ENCODE results near the gene VPS54. TPM values are rescaled to one million over a fixed set of nuclear protein-coding genes. Genes with fewer than 3 reads are reported as not detected.

The VPS54 gene
- total RNA-seq, 1 experiment from 2014 or later = 19.1 TPM

DNA sequence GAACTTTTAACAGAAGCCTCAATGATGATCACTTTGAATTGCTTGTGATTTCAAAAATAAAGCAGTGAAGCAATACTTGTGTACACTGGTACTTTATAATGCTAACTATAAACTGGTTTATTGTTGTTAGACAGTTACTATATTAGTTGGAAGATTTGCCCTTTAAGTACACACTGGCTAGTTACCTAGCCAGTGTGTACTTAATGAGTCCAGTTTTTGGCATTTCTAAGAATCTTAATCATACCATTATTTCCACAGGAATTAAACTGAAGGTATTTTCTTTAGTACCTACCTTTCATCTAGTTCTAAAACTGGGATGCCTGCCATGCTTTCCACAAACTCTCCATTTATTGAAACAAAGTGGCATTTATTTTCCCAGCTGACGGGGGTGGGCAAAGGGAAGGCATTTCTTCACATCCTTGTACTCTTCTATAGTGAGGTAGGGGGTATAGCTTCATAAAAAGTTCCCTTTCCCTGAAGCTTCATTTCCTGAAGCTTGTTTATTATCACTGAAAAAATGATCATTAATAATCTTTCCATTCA lies 127.7 kb downstream of the VPS54 start:
- no TSS peak for BruUV-seq (replicated peaks)
- intact Hi-C loops (cut with micrococcal nuclease; ENCODE audit: unreplicated experiment) = no loop called here
- DNase-seq (ENCODE audit: low spot score) = no peak
- ChIA-PET POLR2A (ENCODE audit: low non-redundant PET) (no interaction called here), CTCF (no interaction called here)
- Histone ChIP-seq H3K27me3 (replicated peaks; ENCODE audit: insufficient read depth, low read depth, low read length, poor library complexity) (no peaks in the 10 kb centered on the region), H3K36me3 (ENCODE audit: insufficient read depth, low read length, poor library complexity, severe bottlenecking) (peaks cover 59% of the 10 kb centered on the region), H3K4me3 (ENCODE audit: low read depth, low read length, poor library complexity, severe bottlenecking) (no peak overlapping the region), H3K27ac (ENCODE audit: low read depth, low read length, poor library complexity, severe bottlenecking) (no peak overlapping the region), H3K4me1 (ENCODE audit: insufficient read depth, low read length, poor library complexity, severe bottlenecking) (no peaks in the 10 kb centered on the region), H3K9me3 (ENCODE audit: low read depth, low read length, poor library complexity, severe bottlenecking) (no peaks in the 10 kb centered on the region)
- no peak for TF ChIP-seq EZH2 (IDR thresholded peaks at IDR 0.05; ENCODE audit: borderline replicate concordance, low read depth, low read length, poor library complexity, severe bottlenecking)
- TF ChIP-seq, protein P1, sequence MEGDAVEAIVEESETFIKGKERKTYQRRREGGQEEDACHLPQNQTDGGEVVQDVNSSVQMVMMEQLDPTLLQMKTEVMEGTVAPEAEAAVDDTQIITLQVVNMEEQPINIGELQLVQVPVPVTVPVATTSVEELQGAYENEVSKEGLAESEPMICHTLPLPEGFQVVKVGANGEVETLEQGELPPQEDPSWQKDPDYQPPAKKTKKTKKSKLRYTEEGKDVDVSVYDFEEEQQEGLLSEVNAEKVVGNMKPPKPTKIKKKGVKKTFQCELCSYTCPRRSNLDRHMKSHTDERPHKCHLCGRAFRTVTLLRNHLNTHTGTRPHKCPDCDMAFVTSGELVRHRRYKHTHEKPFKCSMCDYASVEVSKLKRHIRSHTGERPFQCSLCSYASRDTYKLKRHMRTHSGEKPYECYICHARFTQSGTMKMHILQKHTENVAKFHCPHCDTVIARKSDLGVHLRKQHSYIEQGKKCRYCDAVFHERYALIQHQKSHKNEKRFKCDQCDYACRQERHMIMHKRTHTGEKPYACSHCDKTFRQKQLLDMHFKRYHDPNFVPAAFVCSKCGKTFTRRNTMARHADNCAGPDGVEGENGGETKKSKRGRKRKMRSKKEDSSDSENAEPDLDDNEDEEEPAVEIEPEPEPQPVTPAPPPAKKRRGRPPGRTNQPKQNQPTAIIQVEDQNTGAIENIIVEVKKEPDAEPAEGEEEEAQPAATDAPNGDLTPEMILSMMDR (conservative IDR thresholded peaks at IDR 0.05; ENCODE audit: low read depth, low read length) = no peak

DNA sequence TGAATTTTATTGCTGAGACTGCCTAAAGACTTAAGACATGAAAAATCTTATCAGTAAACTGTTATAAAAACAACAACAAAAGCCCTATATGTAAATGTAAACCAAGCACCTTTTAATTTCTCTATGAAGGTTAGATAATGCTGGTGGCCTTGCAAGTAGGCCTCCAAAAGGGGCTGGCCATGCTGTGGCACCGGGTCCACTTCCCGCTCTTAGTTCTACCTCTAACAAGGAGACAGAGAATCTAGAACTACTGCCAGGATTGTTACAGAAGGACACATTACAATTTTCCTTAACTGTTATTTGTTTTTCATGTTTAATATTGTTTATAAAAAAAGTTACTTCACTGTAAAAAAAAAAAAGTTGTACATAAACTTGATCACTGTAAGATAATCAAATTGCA lies 128.6 kb downstream of the VPS54 start:
- Histone ChIP-seq H3K9me3 (ENCODE audit: low read depth, low read length, poor library complexity, severe bottlenecking) (no peaks in the 10 kb centered on the region), H3K4me1 (ENCODE audit: insufficient read depth, low read length, poor library complexity, severe bottlenecking) (no peaks in the 10 kb centered on the region), H3K4me3 (ENCODE audit: low read depth, low read length, poor library complexity, severe bottlenecking) (no peak overlapping the region), H3K36me3 (ENCODE audit: insufficient read depth, low read length, poor library complexity, severe bottlenecking) (peaks cover 67% of the 10 kb centered on the region), H3K27me3 (replicated peaks; ENCODE audit: insufficient read depth, low read depth, low read length, poor library complexity) (no peaks in the 10 kb centered on the region), H3K27ac (ENCODE audit: low read depth, low read length, poor library complexity, severe bottlenecking) (no peak overlapping the region)
- DNase-seq (ENCODE audit: low spot score) = no peak
- BruUV-seq (replicated peaks) = no TSS peak
- CTCF ChIA-PET = no interaction called here
- TF ChIP-seq EZH2 (IDR thresholded peaks at IDR 0.05; ENCODE audit: borderline replicate concordance, low read depth, low read length, poor library complexity, severe bottlenecking) = no peak
- TF ChIP-seq, protein P1 (conservative IDR thresholded peaks at IDR 0.05; ENCODE audit: low read depth, low read length) = no peak
- intact Hi-C loops (cut with micrococcal nuclease; ENCODE audit: unreplicated experiment) = no loop called here
- POLR2A ChIA-PET (ENCODE audit: low non-redundant PET) = no interaction called here

DNA sequence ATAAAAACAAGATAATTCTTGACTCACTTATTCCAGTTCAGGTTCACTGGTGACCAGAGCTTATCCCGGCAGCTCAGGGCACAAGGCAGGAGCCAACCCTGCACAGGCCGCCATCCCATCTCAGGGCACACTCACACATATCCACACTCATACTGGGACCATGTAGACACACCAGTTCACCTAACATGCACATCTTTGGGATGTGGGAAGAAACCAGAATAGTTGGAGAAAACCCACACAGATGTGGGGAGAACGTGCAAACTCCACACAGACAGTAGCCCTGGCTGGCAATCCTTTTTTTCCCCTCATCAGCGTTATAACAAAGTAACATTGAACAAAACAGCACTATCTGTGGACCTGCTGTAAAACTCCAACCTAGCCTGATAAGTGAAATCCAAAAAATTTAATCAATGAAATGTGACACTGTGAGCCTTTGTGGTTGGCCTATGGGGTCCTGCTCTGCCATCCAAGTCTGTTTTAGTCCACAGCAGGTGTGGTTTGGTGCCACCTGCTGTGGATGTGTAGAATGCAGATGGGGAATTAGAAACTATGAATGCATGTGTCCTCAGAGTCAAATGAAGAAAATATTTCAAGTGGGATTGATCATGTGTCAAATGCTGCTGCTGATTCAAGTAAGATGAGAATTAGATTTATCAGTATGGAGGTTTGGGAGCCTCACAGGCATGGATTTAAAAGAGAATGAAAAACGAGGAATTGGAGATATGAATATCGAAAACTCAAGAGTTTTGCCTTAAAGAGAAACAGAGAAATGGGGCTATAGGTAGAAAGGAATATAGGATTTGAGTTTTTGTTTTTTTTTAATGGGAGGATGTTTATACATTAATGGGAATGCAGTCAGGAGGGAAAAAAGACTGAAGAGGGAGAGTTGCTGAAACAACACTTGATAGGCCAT lies 130.5 kb downstream of the VPS54 start:
- H3K4me1 ChIP-seq (ENCODE audit: insufficient read depth, low read length, poor library complexity, severe bottlenecking) = no peaks in the 10 kb centered on the region
- no peak overlapping the region for H3K4me3 ChIP-seq (ENCODE audit: low read depth, low read length, poor library complexity, severe bottlenecking)
- CTCF ChIA-PET = no interaction called here
- POLR2A ChIA-PET (ENCODE audit: low non-redundant PET) = no interaction called here
- TF ChIP-seq, protein P1 (conservative IDR thresholded peaks at IDR 0.05; ENCODE audit: low read depth, low read length) = peak; percentile 79
- TF ChIP-seq EZH2 (IDR thresholded peaks at IDR 0.05; ENCODE audit: borderline replicate concordance, low read depth, low read length, poor library complexity, severe bottlenecking) = no peak
- no peak overlapping the region for H3K27ac ChIP-seq (ENCODE audit: low read depth, low read length, poor library complexity, severe bottlenecking)
- intact Hi-C loops (cut with micrococcal nuclease; ENCODE audit: unreplicated experiment) = loop anchor here (2.0 kb wide), 1 partner anchor 190 kb away; no protein-coding TSS in a partner anchor
- DNase-seq (ENCODE audit: low spot score) = peak; percentile 65
- no peaks in the 10 kb centered on the region for H3K9me3 ChIP-seq (ENCODE audit: low read depth, low read length, poor library complexity, severe bottlenecking)
- BruUV-seq (replicated peaks) = no TSS peak
- peaks cover 79% of the 10 kb centered on the region for H3K36me3 ChIP-seq (ENCODE audit: insufficient read depth, low read length, poor library complexity, severe bottlenecking)
- H3K27me3 ChIP-seq (replicated peaks; ENCODE audit: insufficient read depth, low read depth, low read length, poor library complexity) = no peaks in the 10 kb centered on the region
